GM08714 (cell line): ENCODE data around the gene B4GALNT1.
"Not testable (repeated sequence)": the region's sequence is repeated elsewhere in the genome, so short reads cannot be mapped to it uniquely, and the experiment has no call there.

Experiments
- H3K4me3 ChIP-seq: fragments of 200-500 bp; sonication (Bioruptor generic); 2 replicates; pipeline ENCODE4 v1.5.1; 2014; ENCODE audit warnings: mild to moderate bottlenecking, low read length, inconsistent platforms
- ZNF274 ChIP-seq: IDR thresholded peaks from 2 replicates; pipeline ENCODE4 v1.6.1; 2012; ENCODE audit warnings: mild to moderate bottlenecking, low read depth, low read length

B4GALNT1 gene

DNA sequence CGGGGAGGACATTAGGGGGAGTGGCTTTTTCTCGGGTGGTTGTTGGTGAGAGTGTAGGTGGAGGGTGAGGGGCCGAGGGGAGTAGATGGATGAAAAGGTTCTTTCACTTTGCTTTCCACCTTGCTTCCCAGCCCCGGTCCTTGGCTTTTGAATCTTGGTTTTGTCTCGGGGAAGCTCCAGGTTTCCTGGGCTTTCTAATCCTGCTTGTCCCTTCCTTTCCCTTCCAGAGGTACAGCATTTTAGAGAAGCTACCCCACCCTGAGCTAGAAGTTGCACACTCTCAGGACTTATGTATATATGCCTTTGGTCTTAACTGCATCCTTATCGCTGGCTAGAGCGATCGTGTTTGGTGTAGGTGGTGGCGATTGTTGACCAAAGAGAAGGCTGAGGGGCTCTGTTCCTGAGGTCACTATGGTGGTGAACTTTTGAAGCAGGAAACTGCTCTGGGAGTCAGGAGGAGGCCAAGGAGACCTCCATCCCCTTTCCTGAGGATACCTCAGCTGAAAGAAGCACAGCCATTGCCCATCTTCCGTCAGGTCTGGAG, 41.1 kb downstream of the B4GALNT1 start:
- peak overlapping the region; percentile 92 for H3K4me3 ChIP-seq
- TF ChIP-seq ZNF274 = no peak

DNA sequence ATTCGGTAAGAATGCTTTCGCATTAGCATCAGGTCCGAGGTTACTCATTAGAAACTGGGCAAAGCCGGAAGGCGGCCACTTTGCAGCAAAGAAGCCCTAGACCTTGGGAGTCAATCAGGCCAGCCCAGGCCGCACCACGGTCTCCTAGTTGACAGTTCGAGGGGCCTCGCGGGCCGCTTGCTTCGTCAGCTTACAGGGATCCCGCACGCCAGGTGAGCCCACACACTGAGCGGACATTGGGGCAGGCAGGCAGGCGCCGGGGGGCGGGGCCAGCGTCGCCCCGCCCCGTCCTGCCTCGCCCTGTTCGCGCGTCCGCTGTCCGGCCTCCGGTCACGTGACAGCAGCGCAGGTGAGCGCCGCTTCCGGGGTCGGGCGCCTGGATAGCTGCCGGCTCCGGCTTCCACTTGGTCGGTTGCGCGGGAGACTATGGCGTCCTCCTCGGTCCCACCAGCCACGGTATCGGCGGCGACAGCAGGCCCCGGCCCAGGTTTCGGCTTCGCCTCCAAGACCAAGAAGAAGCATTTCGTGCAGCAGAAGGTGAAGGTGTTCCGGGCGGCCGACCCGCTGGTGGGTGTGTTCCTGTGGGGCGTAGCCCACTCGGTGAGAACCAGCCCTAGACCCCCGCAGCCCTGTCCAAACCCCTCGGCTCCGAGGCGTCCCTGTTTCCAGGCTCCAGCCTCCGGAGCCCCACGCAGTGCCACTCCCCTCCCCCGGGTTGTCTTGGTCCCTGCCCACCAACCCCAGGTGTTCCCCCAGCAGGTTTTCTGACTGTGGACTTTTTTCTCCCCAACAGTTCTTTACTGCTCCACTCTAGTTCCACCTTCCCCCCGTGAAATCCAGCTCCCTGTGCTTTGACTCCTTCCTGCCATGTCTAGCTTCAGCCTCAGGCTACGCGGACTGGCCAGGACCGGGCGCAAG, 41.9 kb downstream of the B4GALNT1 start, which contains the start of gene PIP4K2C:
Gene PIP4K2C (plus strand): TSS at position 329 of the 918 bp plus-strand sequence. CDS start 98 bp downstream, at position 427.
- no peak for TF ChIP-seq ZNF274
- H3K4me3 ChIP-seq = peak within 1 kb of the TSS; percentile 92

GRCh38 chr12:57590479-57590863, 42.5 kb downstream of the B4GALNT1 start:
- peak overlapping the region; percentile 92; the same call in 1 of the 2 replicates for H3K4me3 ChIP-seq
- no peak for TF ChIP-seq ZNF274

- H3K4me3 ChIP-seq = not testable (repeated sequence)
Measured at GRCh38 chr12:57588951-57589610, 43.9 kb downstream of the B4GALNT1 start.

DNA sequence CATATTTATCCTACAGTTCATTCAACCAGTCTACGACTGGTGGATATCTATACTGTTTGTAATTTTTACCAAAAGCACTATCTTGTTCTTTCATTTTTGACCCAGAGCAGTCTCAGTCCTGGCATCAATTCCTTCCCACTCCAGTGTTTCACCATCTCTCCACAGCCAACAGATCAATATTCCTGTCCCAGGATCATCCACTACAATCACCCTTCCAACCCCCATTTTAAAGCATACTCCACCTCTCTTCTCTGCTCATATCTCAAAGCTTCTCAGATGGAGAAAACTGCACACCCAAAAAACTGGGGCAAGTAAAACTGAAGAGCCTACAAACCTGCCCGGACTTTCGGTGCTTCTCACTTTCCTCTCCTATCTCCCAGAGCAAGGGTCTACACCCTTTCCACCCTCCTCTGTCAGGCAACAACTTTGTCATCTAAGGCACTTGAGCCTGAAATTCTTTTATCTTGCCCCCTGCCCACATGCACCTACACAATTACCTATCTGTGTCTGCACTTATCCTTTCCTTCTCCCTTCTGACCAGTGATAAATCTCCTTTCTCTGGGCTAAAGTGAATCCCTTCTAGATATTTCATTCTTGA, 46.1 kb downstream of the B4GALNT1 start:
- TF ChIP-seq ZNF274 = no peak
- H3K4me3 ChIP-seq = no peak overlapping the region

DNA sequence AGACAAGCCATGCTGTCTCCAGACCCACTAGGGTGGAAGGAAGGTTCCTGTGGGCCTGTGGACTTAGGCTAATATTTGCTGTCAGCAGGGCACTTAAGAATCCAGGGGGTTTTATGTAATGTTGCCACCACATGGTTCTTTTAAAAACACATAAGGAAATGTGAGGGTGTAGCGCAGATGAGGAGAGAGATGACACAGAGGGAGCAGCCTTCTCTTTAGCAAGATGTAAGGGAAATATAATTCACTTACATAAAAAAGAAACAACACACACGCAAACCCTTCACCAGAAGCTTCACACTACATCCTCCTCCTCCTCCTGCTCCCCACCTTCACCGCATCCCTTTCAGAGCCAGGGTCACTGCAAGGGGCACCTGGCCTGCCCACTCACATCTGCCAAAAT, 46.9 kb downstream of the B4GALNT1 start:
- no peak for TF ChIP-seq ZNF274
- H3K4me3 ChIP-seq = no peak overlapping the region

GRCh38 chr12:57585156-57585555, 47.8 kb downstream of the B4GALNT1 start:
- no peak overlapping the region for H3K4me3 ChIP-seq
- no peak for TF ChIP-seq ZNF274

DNA sequence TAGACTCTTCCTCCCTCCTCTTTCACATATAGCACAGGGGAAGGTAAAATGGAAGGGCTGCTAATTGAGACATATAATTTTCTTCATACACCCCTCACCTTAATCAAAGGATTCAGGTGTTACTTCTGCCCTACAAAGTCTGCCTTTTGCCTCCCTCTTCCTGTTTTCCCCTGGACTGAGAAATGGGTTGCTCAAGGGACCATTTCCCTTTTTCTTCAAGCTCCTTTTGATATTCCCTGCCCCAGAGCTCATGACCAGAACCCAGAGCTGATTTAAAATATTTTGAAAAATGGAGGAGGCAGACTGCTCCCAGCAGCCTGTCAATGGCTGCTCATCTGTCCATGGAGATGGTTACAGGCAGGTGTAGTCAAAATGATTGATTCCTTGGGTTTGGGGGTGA, 48.3 kb downstream of the B4GALNT1 start:
- TF ChIP-seq ZNF274 = no peak
- H3K4me3 ChIP-seq = no peak overlapping the region

DNA sequence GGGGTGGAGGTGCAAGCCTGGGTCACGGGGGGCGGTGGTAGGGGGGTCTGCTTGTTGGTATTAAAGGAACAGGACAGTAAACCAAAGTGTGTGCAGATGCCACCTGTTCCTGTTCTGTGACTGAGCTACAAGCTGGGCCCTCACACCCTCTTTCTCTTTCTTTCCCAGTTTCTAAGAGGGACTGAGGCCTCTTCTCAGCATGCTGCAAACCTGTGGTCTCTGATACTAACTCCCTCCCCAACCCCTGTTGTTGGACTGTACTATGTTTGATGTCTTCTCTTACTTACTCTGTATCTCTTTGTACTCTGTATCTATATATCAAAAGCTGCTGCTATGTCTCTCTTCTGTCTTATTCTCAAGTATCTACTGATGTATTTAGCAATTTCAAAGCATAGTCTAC, 49.0 kb downstream of the B4GALNT1 start:
- TF ChIP-seq ZNF274 = no peak

GRCh38 chr12:57583008-57583831, 49.8 kb downstream of the B4GALNT1 start:
- no peak for TF ChIP-seq ZNF274
- H3K4me3 ChIP-seq = no peak overlapping the region

More for the DNA sequence above, 49.0 kb downstream of the B4GALNT1 start:
- no peak overlapping the region for H3K4me3 ChIP-seq

GRCh38 chr12:57582440-57582839, 50.6 kb downstream of the B4GALNT1 start:
- TF ChIP-seq ZNF274 = no peak
- no peak overlapping the region for H3K4me3 ChIP-seq

DNA sequence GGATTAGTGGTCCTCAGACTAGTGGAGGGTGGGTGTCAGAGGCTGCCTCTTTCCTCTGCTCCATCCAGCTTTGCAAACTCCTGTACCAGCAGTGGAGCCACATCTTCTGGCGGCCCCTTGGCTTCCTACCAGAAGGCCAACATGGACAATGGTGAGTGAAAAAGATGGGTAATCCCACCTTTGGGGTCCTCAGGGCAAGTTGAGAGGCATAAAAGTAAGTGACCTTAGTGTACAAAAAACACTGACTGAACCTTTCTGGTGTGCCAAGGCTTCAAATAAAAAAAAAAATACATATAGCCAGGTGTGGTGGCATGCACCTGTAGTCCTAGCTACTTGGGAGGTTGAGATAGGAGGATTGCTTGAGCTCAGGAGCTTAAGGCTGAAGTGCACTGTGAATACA, 51.2 kb downstream of the B4GALNT1 start:
- H3K4me3 ChIP-seq = no peak overlapping the region
- no peak for TF ChIP-seq ZNF274

DNA sequence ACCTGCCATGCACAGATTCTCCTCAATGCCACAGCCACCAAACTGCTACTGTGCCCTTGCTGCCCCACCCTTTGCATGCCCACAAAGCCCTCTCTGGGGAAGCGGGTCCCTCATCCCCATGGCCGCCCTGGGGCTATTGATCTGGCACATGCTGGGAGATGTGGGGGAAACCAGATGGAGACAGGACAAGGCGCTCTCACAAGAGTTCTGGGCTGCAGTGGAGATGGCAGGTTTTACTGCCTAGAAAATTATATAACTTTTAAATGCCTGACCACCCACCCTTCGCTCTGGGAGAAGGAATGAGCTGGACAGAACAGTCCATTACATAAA, 52.6 kb downstream of the B4GALNT1 start:
- no peak for TF ChIP-seq ZNF274
- H3K4me3 ChIP-seq = no peak overlapping the region

GRCh38 chr12:57579677-57580465, 53.1 kb downstream of the B4GALNT1 start:
- no peak overlapping the region for H3K4me3 ChIP-seq
- TF ChIP-seq ZNF274 = no peak
